Central memory CD8-positive, alpha-beta T cell (primary cell): Measurements from ENCODE around the gene GPC3.

Experiments used
- ATAC-seq: fragments of 150-1000 bp; cut with Tn5 transposase; replicated peaks from 2 replicates; pipeline ENCODE4 v1.10.0; 2022; ENCODE audit warnings: mild to moderate bottlenecking, moderate FRiP score, moderate number of reproducible peaks; ENCODE audit not compliant: poor library complexity, severe bottlenecking; ENCODE audit errors: extremely low read depth
- DNase-seq, 2 donors: peaks; one replicate each; pipeline ENCODE4 v3.0.0; 2021; ENCODE audit warnings: low spot score in 2 of 2
- H3K27ac Mint-ChIP-seq: one replicate; pipeline ENCODE4 v1.8.0; 2022; ENCODE audit warnings: low read depth, mild to moderate bottlenecking, moderate library complexity, mixed read lengths
- H3K27me3 Mint-ChIP-seq: one replicate; pipeline ENCODE4 v1.8.0; 2022; ENCODE audit warnings: mixed read lengths
- H3K36me3 Mint-ChIP-seq: one replicate; pipeline ENCODE4 v1.8.0; 2022; ENCODE audit warnings: mild to moderate bottlenecking, moderate library complexity, mixed read lengths; ENCODE audit not compliant: insufficient read depth
- H3K4me1 Mint-ChIP-seq: one replicate; pipeline ENCODE4 v1.8.0; 2022; ENCODE audit warnings: mixed read lengths
- H3K4me3 Mint-ChIP-seq: one replicate; pipeline ENCODE4 v1.8.0; 2022; ENCODE audit warnings: mild to moderate bottlenecking, moderate library complexity, mixed read lengths
- H3K9me3 Mint-ChIP-seq: one replicate; pipeline ENCODE4 v1.8.0; 2022; ENCODE audit warnings: mixed read lengths

The GPC3 gene

DNA sequence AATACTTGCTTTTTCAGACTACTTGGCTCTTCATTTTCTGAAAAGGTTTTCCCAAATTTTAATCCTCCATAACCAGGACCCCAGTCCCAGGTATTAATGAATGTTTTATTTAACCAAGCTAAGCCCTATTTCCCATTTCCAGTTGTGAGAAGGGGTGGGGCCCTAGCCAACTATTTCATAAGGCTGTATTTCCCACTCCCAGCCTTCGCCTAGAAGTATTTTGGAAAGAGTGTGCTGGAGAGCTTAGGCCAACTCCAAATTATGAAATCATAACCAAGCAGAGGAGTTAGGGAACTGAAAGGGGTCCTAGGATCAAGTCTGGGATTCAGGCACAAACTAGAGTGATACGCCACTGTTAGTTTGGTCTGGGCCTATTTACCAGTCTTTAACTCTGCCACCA lies 421.7 kb downstream of the GPC3 start:
- no peak for ATAC-seq
- H3K36me3 Mint-ChIP-seq: no peaks in the 10 kb centered on the region

GRCh38 chrX:133561251-133561650 lies 424.1 kb downstream of the GPC3 start:
- Mint-ChIP-seq H3K27me3 (peaks cover 2% of the 10 kb centered on the region), H3K27ac (no peak overlapping the region), H3K4me3 (no peak overlapping the region), H3K36me3 (no peaks in the 10 kb centered on the region), H3K9me3 (no peaks in the 10 kb centered on the region), H3K4me1 (no peaks in the 10 kb centered on the region)
- ATAC-seq (no peak), DNase-seq (no peak)

More for the DNA sequence above, 421.7 kb downstream of the GPC3 start:
- no peak for DNase-seq
- H3K27me3 Mint-ChIP-seq: no peaks in the 10 kb centered on the region
- no peak overlapping the region for H3K4me3 Mint-ChIP-seq
- no peaks in the 10 kb centered on the region for H3K9me3 Mint-ChIP-seq
- H3K27ac Mint-ChIP-seq: no peak overlapping the region
- no peaks in the 10 kb centered on the region for H3K4me1 Mint-ChIP-seq

GRCh38 chrX:133559909-133560308 lies 425.5 kb downstream of the GPC3 start:
- no peak for ATAC-seq
- no peak overlapping the region for H3K27ac Mint-ChIP-seq
- no peaks in the 10 kb centered on the region for H3K36me3 Mint-ChIP-seq
- H3K4me1 Mint-ChIP-seq: no peaks in the 10 kb centered on the region
- H3K4me3 Mint-ChIP-seq: no peak overlapping the region
- peaks cover 6% of the 10 kb centered on the region for H3K9me3 Mint-ChIP-seq
- no peak for DNase-seq
- peaks cover 11% of the 10 kb centered on the region for H3K27me3 Mint-ChIP-seq

DNA sequence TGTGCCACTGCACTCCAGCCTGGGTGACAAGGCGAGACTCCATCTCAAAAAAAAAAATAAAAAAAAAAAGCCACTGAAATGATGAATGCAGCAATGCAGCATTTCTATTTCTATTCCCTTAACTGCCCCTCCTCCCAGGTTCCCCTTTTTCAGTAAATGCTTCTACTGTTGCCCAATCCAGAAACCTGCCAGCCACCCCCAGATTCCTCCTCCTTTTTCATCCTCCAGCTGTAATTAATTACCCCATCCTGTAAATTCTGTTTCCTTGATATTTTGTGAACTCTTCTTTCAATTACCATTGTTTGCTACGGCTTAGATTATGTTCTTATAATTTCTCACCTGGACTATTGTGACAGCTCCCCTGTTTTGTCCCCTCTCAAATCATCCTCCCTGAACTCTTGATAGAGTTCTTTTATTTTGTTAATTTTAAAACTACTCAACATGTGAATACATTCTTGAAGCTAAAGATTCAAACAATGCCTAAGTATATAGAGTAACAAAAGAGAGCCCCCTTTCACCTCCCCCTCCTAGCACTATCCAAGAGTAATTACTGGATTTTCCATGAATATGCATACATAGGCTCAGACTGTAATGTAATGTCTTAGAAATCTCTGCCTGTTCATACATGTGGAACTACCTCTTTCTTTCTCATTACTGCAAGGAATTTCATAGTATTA lies 429.5 kb downstream of the GPC3 start:
- H3K36me3 Mint-ChIP-seq: no peaks in the 10 kb centered on the region
- no peak for DNase-seq
- H3K4me1 Mint-ChIP-seq: no peaks in the 10 kb centered on the region
- peaks cover 6% of the 10 kb centered on the region for H3K9me3 Mint-ChIP-seq
- no peak overlapping the region for H3K4me3 Mint-ChIP-seq
- H3K27ac Mint-ChIP-seq: no peak overlapping the region
- ATAC-seq: no peak
- H3K27me3 Mint-ChIP-seq: peaks cover 11% of the 10 kb centered on the region

DNA sequence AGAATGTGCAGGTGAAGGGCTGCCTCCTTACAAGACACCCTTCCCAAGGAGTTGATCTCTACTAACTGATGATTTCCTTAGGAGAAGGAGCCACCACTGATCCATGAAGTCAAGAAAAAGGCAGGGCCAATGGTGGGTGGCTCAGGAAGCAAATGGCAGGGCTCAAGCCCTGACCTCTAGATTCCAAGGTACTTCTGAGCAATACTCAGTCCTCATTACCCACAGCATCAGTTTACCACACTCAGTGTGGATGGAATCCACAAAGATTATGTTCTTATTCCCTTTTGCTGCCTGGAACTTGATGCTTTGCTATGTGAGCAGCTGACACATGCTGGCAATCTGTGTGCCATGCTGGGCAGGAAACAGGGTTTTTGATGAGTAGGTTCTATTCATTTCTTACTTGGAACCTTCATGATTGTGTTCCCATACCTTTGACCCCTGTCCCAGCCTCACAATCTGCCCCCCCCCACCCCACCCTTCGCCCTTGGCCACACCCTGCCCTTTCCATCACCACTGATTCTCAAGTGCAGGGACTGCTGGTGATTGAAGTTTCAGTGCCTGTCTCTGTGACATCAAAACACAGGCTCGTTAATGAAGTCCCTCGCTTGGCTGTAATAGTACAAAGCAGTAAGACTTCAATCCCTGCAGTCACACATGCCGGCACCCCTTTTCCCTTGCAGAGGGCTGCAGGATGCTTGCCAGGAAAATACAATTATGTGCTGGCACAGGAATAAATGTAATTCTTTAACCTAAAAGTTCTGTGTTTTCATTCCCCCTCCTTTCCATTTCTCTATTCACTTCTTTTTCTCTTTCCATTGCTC lies 434.5 kb downstream of the GPC3 start:
- peaks cover 5% of the 10 kb centered on the region for H3K27me3 Mint-ChIP-seq
- peaks cover 6% of the 10 kb centered on the region for H3K9me3 Mint-ChIP-seq
- H3K27ac Mint-ChIP-seq: no peak overlapping the region
- no peak overlapping the region for H3K4me3 Mint-ChIP-seq
- DNase-seq (no peak), ATAC-seq (no peak)
- no peaks in the 10 kb centered on the region for H3K4me1 Mint-ChIP-seq
- no peaks in the 10 kb centered on the region for H3K36me3 Mint-ChIP-seq

- H3K27ac Mint-ChIP-seq: no peak overlapping the region
- no peaks in the 10 kb centered on the region for H3K36me3 Mint-ChIP-seq
- ATAC-seq: no peak
- no peaks in the 10 kb centered on the region for H3K4me1 Mint-ChIP-seq
- DNase-seq: no peak
- no peaks in the 10 kb centered on the region for H3K27me3 Mint-ChIP-seq
- H3K4me3 Mint-ChIP-seq: no peak overlapping the region
- H3K9me3 Mint-ChIP-seq: peaks cover 8% of the 10 kb centered on the region
Observed at GRCh38 chrX:133549295-133549933, 436.0 kb downstream of the GPC3 start.

DNA sequence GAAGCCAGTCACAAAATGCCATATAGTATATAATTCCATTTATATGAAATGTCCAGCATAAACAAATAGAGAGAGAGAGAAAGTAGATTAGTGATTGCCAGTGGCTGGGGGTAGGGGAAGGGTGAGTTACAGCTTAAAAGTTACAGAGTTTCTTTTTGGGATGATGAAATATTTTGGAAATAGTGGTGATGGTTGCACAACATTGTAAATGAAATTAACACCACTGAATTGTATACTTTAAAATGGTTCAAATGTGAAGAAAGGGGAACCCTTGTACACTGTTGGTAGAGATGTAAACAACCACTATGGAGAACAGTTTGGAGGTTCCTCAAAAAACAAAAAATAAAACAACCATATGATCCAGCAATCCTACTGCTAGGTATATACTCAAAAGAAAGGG lies 439.0 kb downstream of the GPC3 start:
- Mint-ChIP-seq H3K27ac (no peak overlapping the region), H3K4me3 (no peak overlapping the region), H3K27me3 (no peaks in the 10 kb centered on the region), H3K9me3 (peaks cover 8% of the 10 kb centered on the region), H3K4me1 (no peaks in the 10 kb centered on the region), H3K36me3 (no peaks in the 10 kb centered on the region)
- ATAC-seq (no peak), DNase-seq (no peak)

DNA sequence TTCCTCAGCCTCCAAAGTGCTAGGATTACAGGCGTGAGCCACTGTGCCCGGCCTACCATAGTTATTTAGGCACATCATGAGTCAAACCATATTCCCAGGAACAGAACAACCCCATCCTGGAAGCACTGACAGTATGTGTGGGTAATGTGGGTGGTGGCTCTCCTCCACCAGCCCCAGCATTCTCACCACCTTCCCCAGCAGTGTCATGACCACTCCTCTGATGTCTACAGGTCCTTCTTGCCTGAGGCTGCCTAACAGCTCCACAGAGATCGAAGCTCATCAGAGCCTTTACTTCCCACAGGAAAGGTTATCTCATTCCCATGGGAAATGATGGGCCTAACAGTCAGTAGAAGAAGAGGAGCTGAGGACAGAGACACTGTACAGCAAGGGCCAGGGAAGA lies 440.6 kb downstream of the GPC3 start:
- H3K27ac Mint-ChIP-seq: no peak overlapping the region
- peaks cover 8% of the 10 kb centered on the region for H3K9me3 Mint-ChIP-seq

GRCh38 chrX:133544115-133544514 lies 441.3 kb downstream of the GPC3 start:
- no peaks in the 10 kb centered on the region for H3K27me3 Mint-ChIP-seq
- no peak for DNase-seq
- H3K27ac Mint-ChIP-seq: no peak overlapping the region
- ATAC-seq: no peak
- H3K4me3 Mint-ChIP-seq: no peak overlapping the region
- H3K4me1 Mint-ChIP-seq: no peaks in the 10 kb centered on the region
- H3K36me3 Mint-ChIP-seq: no peaks in the 10 kb centered on the region
- H3K9me3 Mint-ChIP-seq: peaks cover 8% of the 10 kb centered on the region

More for the DNA sequence above, 440.6 kb downstream of the GPC3 start:
- Mint-ChIP-seq H3K27me3 (no peaks in the 10 kb centered on the region), H3K36me3 (no peaks in the 10 kb centered on the region), H3K4me1 (no peaks in the 10 kb centered on the region), H3K4me3 (no peak overlapping the region)
- no peak for DNase-seq
- no peak for ATAC-seq

DNA sequence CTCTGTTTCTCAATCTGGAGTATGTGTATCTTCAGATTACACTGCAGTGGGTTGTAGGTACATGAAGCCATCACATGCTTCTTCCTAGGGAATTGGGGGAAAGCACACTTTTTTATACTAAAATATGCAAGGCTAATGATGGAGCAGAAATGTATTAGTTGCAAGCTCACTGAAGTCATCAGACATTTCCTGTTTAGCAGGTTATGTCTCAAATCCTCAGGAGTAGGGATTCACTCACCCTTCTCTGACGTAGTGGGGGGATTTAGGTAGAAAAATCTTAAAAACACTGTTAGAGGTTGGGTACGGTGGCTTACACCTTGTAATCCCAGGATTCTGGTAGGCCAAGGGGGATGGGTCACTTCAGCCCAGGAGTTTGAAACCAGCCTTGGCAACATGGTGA lies 441.7 kb downstream of the GPC3 start:
- Mint-ChIP-seq H3K4me3 (no peak overlapping the region), H3K27me3 (no peaks in the 10 kb centered on the region), H3K36me3 (no peaks in the 10 kb centered on the region), H3K27ac (no peak overlapping the region), H3K4me1 (no peaks in the 10 kb centered on the region), H3K9me3 (peaks cover 8% of the 10 kb centered on the region)
- no peak for DNase-seq
- no peak for ATAC-seq

GRCh38 chrX:133542476-133542875 lies 442.9 kb downstream of the GPC3 start:
- Mint-ChIP-seq H3K27ac (no peak overlapping the region), H3K4me3 (no peak overlapping the region), H3K27me3 (no peaks in the 10 kb centered on the region), H3K36me3 (no peaks in the 10 kb centered on the region), H3K4me1 (no peaks in the 10 kb centered on the region), H3K9me3 (peaks cover 8% of the 10 kb centered on the region)
- DNase-seq: no peak
- ATAC-seq: no peak

- no peaks in the 10 kb centered on the region for H3K4me1 Mint-ChIP-seq
- DNase-seq: no peak
- no peak for ATAC-seq
- no peaks in the 10 kb centered on the region for H3K27me3 Mint-ChIP-seq
- H3K9me3 Mint-ChIP-seq: peaks cover 8% of the 10 kb centered on the region
- no peak overlapping the region for H3K4me3 Mint-ChIP-seq
- H3K27ac Mint-ChIP-seq: no peak overlapping the region
- no peaks in the 10 kb centered on the region for H3K36me3 Mint-ChIP-seq
Observed at GRCh38 chrX:133541021-133541420, 444.4 kb downstream of the GPC3 start.

- H3K4me3 Mint-ChIP-seq: no peak overlapping the region
- no peaks in the 10 kb centered on the region for H3K36me3 Mint-ChIP-seq
- no peaks in the 10 kb centered on the region for H3K9me3 Mint-ChIP-seq
- no peaks in the 10 kb centered on the region for H3K4me1 Mint-ChIP-seq
- DNase-seq (no peak), ATAC-seq (no peak)
- H3K27ac Mint-ChIP-seq: no peak overlapping the region
- no peaks in the 10 kb centered on the region for H3K27me3 Mint-ChIP-seq
Observed at GRCh38 chrX:133538148-133538547, 447.2 kb downstream of the GPC3 start.
